Measurements from ENCODE around the gene ZNF273.
"Not testable (repeated sequence)": the region's sequence is repeated elsewhere in the genome, so short reads cannot be mapped to it uniquely, and the experiment has no call there.

The ZNF273 gene

GRCh38 chr7:64877714-64878610, 25.1 kb upstream of the ZNF273 start:
- DNase-seq, result no peak

GRCh38 chr7:64878684-64879083, 24.4 kb upstream of the ZNF273 start:
- DNase-seq, result no peak

- no peak for DNase-seq
These were observed 23.9 kb upstream of the ZNF273 start for GRCh38 chr7:64879086-64879730.

- DNase-seq, result no peak
These were observed 23.3 kb upstream of the ZNF273 start for GRCh38 chr7:64879800-64880199.

GRCh38 chr7:64880322-64881297, 22.5 kb upstream of the ZNF273 start:
- no peak for DNase-seq

- DNase-seq, result no peak
These were observed 21.4 kb upstream of the ZNF273 start for GRCh38 chr7:64881461-64882287.

- no peak for DNase-seq
These were observed 20.5 kb upstream of the ZNF273 start for GRCh38 chr7:64882341-64883112.

- no peak for DNase-seq
These were observed 19.8 kb upstream of the ZNF273 start for GRCh38 chr7:64883113-64883905.

GRCh38 chr7:64884085-64884912, 18.8 kb upstream of the ZNF273 start:
- no peak for DNase-seq

- DNase-seq, result no peak
These were observed 18.1 kb upstream of the ZNF273 start for GRCh38 chr7:64884913-64885370.

GRCh38 chr7:64885520-64886240, 17.4 kb upstream of the ZNF273 start:
- no peak for DNase-seq

GRCh38 chr7:64886956-64887545, 16.0 kb upstream of the ZNF273 start:
- DNase-seq, result no peak

GRCh38 chr7:64887756-64888508, 15.1 kb upstream of the ZNF273 start:
- no peak for DNase-seq

GRCh38 chr7:64888561-64888900, 14.5 kb upstream of the ZNF273 start:
- DNase-seq, result no peak

- peak; percentile 27 for DNase-seq
These were observed 14.0 kb upstream of the ZNF273 start for GRCh38 chr7:64888901-64889685.

- no peak for DNase-seq
These were observed 13.3 kb upstream of the ZNF273 start for GRCh38 chr7:64889686-64890162.

GRCh38 chr7:64890273-64890672, 12.8 kb upstream of the ZNF273 start:
- DNase-seq, result not testable (repeated sequence)

All from inflammatory macrophage treated with lipopolysaccharide for 4 hours (primary cell).